Measurements from ENCODE around the gene TCL1A. TPM values are rescaled to one million over a fixed set of nuclear protein-coding genes. Genes with fewer than 3 reads are reported as not detected.
A peak's percentile ranks its signal among the peaks of the same experiment; 100 is the strongest.

TCL1A gene
- total RNA-seq, 1 donor from 2014 or later: not detected

DNA sequence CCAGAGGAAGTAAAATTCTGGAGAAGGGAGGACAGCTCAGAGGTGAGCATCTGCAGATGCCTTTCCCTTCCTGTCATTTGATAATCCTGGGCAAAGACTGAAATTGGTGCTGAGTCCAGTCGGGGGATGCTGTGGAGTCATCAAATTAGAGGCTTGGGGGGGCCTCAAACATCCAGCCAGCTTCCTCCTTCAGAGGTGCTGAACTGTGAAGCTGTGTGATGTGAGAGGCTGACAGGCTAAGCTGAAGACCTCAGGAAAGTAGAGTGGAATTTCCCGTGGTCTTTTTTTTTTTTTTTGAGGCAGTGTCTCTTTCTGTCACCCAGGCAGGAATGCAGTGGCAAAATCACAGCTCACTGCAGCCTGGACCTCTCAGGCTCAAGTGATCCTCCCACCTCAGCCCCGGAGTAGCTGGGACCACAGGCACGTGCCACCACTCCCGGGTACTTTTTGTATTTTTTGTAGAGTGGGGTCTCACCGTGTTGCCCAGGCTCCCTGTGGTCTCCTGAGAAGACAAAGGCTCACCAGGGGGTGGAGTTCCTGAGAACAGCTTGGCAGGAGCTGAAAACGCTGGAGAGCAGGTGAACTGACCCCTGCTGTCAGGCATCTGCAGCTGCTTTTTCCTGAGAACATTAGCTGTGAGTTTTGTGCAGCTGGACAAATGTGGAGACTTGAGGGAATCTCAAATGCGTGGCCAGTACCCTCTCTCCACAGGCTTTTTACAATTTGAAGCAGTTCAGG lies 33.8 kb downstream of the TCL1A start:
- TF ChIP-seq, protein P1, sequence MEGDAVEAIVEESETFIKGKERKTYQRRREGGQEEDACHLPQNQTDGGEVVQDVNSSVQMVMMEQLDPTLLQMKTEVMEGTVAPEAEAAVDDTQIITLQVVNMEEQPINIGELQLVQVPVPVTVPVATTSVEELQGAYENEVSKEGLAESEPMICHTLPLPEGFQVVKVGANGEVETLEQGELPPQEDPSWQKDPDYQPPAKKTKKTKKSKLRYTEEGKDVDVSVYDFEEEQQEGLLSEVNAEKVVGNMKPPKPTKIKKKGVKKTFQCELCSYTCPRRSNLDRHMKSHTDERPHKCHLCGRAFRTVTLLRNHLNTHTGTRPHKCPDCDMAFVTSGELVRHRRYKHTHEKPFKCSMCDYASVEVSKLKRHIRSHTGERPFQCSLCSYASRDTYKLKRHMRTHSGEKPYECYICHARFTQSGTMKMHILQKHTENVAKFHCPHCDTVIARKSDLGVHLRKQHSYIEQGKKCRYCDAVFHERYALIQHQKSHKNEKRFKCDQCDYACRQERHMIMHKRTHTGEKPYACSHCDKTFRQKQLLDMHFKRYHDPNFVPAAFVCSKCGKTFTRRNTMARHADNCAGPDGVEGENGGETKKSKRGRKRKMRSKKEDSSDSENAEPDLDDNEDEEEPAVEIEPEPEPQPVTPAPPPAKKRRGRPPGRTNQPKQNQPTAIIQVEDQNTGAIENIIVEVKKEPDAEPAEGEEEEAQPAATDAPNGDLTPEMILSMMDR (conservative IDR thresholded peaks at IDR 0.05; ENCODE audit: low read depth, low read length): peak; percentile 64
- H3K4me3 ChIP-seq (ENCODE audit: low read depth, low read length): no peak overlapping the region
- no peak for DNase-seq (ENCODE audit: low read depth)

DNA sequence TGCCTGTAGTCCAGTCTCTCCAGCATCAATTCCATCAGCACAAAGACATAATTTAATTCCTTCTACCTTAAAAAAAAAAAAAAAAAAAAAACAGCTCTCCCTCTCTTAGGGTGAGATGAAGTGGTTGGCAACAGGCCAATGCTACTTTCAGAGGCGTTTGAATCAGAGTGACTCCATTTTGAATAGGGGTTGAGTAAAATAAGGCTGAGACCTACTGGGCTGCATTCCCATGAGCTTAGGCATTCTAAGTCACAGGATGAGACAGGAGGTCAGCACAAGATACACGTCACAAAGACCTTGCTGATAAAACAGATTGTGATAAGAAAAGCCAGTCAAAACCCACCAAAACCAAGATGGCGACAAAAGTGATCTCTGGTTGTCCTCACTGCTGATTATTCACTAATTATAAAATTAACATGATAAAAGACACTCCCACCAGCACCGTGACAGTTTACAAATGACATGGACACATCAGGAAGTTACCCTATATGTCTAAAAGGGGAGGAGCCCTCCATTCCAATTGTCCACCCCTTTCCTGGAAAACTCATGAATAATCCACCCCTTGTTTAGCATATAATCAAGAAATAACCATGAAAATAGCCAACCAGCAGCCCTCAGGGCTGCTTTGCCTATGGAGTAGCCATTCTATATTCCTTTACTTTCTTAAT lies 34.6 kb downstream of the TCL1A start:
- TF ChIP-seq, protein P1 (conservative IDR thresholded peaks at IDR 0.05; ENCODE audit: low read depth, low read length): no peak
- DNase-seq (ENCODE audit: low read depth): no peak
- no peak overlapping the region for H3K4me3 ChIP-seq (ENCODE audit: low read depth, low read length)

DNA sequence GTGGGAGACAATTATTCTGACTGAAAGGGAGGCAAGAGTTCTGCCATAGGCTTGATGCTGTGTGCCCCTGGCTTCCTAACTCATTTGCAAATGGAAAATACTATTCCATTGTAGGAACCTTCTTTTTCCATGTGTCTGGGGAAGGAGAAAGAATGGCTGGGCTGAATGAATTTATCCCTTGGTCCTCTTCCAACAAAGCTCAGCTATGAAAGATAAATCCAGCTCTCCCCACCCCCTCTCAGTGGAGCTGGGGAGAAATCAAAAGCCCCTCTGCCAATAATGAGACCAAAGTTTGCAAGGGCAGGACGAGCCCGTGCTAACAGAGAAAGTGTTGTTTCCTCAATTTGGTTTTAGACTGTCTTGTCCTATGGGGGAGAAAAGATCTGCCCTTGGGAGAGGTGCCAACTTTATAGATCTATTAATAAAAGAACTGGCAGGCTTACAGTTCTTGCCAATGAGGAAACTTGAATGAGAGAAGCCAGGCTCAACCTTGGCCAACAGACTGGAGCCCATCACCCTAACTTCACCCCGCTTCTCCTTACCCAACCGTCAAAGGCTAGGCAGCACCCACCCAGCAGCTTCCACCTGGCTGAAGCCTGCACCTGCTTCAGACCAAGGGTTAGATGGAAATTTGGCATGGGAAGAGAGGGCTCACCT lies 36.6 kb downstream of the TCL1A start:
- TF ChIP-seq, protein P1 (conservative IDR thresholded peaks at IDR 0.05; ENCODE audit: low read depth, low read length): no peak
- no peak for DNase-seq (ENCODE audit: low read depth)
- H3K4me3 ChIP-seq (ENCODE audit: low read depth, low read length): no peak overlapping the region

DNA sequence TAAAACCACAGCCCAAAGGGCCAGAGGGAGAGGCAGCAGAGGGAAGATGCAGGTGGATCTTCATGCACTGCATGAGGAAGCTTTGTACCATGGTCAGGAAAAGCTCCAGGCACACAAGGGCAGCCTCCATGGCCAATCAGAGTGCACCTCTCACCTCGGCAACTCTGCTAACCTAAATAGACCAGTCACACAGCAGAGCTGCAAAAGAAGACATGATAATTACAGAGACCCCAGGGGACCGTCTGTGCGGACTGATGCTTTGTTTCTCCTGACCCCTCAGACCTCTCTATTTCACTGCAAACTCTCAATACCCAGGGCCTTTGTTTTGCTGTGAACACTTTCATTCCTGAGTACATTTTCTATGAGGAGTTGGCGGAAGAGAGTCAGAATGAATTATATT lies 38.4 kb downstream of the TCL1A start:
- DNase-seq (ENCODE audit: low read depth): no peak
- H3K4me3 ChIP-seq (ENCODE audit: low read depth, low read length): no peak overlapping the region
- TF ChIP-seq, protein P1 (conservative IDR thresholded peaks at IDR 0.05; ENCODE audit: low read depth, low read length): no peak

DNA sequence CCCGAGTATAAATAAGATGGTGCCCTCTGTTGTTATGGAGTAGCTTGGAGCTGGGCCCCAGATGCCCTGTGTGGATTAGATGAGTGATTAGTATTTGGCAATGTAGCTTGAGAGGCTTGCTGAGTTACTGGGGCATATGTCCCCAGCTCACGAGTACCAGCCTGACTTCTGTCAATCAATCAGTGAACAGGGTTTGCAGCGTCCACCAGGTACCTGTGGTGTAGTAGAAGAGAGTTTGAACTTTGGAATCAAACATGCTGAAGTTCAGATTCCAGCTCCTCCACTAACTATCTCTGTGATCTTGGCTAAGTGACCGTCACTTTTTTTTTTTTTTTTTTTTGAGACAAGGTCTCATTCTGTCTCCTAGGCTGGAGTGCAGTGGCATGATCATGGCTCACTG lies 39.3 kb downstream of the TCL1A start:
- no peak overlapping the region for H3K4me3 ChIP-seq (ENCODE audit: low read depth, low read length)
- TF ChIP-seq, protein P1 (conservative IDR thresholded peaks at IDR 0.05; ENCODE audit: low read depth, low read length): no peak
- DNase-seq (ENCODE audit: low read depth): no peak

DNA sequence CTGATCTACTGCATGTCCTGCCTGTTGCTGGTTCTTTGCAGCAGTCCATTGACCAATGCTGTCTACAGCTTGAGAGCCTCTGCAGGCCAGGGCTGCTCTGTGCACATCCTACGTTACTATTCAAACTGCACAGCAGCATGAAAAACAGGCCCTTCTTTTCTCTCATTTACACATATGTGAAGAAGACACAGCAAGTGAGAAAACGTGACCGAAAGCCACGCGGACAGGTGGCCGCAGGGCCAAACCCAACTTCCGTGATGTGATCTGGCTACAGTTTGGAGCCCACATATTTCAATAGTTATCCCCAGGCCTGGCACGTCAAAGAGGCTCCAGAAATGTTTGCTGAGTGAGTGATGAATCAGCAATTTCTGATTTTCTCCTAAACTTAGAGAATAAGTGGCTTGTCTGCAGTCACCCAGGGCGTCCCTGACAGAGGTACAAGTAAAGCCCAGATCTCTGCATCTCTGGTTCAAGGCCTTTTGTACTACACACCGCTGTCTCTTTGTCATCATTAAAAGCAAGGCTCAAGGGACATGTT lies 45.6 kb downstream of the TCL1A start:
- TF ChIP-seq, protein P1 (conservative IDR thresholded peaks at IDR 0.05; ENCODE audit: low read depth, low read length): no peak
- H3K4me3 ChIP-seq (ENCODE audit: low read depth, low read length): no peak overlapping the region
- no peak for DNase-seq (ENCODE audit: low read depth)
